ENCODE data around the gene ODF4.

ODF4 gene

GRCh38 chr17:8339540-8339939 lies at the start of gene ODF4:
TSS of gene ODF4 (plus strand) at chr17:8339840. CDS start at chr17:8340052, 212 bp downstream.
- in situ Hi-C loops (cut with MboI; ENCODE audit: low sequenced_read_pairs) = no loop called here

- in situ Hi-C loops (cut with MboI; ENCODE audit: low sequenced_read_pairs) = no loop called here
Observed at GRCh38 chr17:8290043-8290442, 49.6 kb upstream of the ODF4 start.

GRCh38 chr17:8292639-8293395 lies 46.8 kb upstream of the ODF4 start:
- in situ Hi-C loops (cut with MboI; ENCODE audit: low sequenced_read_pairs) = no loop called here

- in situ Hi-C loops (cut with MboI; ENCODE audit: low sequenced_read_pairs) = no loop called here
Observed at GRCh38 chr17:8294361-8294760, 45.3 kb upstream of the ODF4 start.

GRCh38 chr17:8294814-8295316 lies 44.8 kb upstream of the ODF4 start:
- in situ Hi-C loops (cut with MboI; ENCODE audit: low sequenced_read_pairs) = no loop called here

- in situ Hi-C loops (cut with MboI; ENCODE audit: low sequenced_read_pairs) = no loop called here
Observed at GRCh38 chr17:8300226-8300625, 39.4 kb upstream of the ODF4 start.

- in situ Hi-C loops (cut with MboI; ENCODE audit: low sequenced_read_pairs) = no loop called here
Observed at GRCh38 chr17:8300627-8301242, 38.9 kb upstream of the ODF4 start.

GRCh38 chr17:8310601-8311123 lies 29.0 kb upstream of the ODF4 start:
- in situ Hi-C loops (cut with MboI; ENCODE audit: low sequenced_read_pairs) = no loop called here

GRCh38 chr17:8311131-8311790 lies 28.4 kb upstream of the ODF4 start:
- in situ Hi-C loops (cut with MboI; ENCODE audit: low sequenced_read_pairs) = no loop called here

GRCh38 chr17:8312251-8312650 lies 27.4 kb upstream of the ODF4 start:
- in situ Hi-C loops (cut with MboI; ENCODE audit: low sequenced_read_pairs) = no loop called here

GRCh38 chr17:8312726-8313600 lies 26.7 kb upstream of the ODF4 start:
- in situ Hi-C loops (cut with MboI; ENCODE audit: low sequenced_read_pairs) = no loop called here

- in situ Hi-C loops (cut with MboI; ENCODE audit: low sequenced_read_pairs) = no loop called here
Observed at GRCh38 chr17:8314797-8315763, 24.6 kb upstream of the ODF4 start.

GRCh38 chr17:8315764-8316217 lies 23.8 kb upstream of the ODF4 start:
- in situ Hi-C loops (cut with MboI; ENCODE audit: low sequenced_read_pairs) = no loop called here

- in situ Hi-C loops (cut with MboI; ENCODE audit: low sequenced_read_pairs) = no loop called here
Observed at GRCh38 chr17:8318010-8318935, 21.4 kb upstream of the ODF4 start.

GRCh38 chr17:8320262-8320661 lies 19.4 kb upstream of the ODF4 start:
- in situ Hi-C loops (cut with MboI; ENCODE audit: low sequenced_read_pairs) = no loop called here

- in situ Hi-C loops (cut with MboI; ENCODE audit: low sequenced_read_pairs) = no loop called here
Observed at GRCh38 chr17:8320990-8321389, 18.6 kb upstream of the ODF4 start.

GRCh38 chr17:8322061-8322460 lies 17.6 kb upstream of the ODF4 start:
- in situ Hi-C loops (cut with MboI; ENCODE audit: low sequenced_read_pairs) = no loop called here

GRCh38 chr17:8324132-8324531 lies 15.5 kb upstream of the ODF4 start:
- in situ Hi-C loops (cut with MboI; ENCODE audit: low sequenced_read_pairs) = no loop called here
